Panc1 (cell line): ENCODE results near the gene HLA-DOA. TPM values are rescaled to one million over a fixed set of nuclear protein-coding genes. Genes with fewer than 3 reads are reported as not detected.

Source experiments
- ATAC-seq: fragments of 200-7000 bp; cut with Tn5 transposase; 2 replicates; pipeline ENCODE4 v1.9.1; 2020; ENCODE audit warnings: mild to moderate bottlenecking, moderate library complexity
- BruUV-seq: library from RNA; stranded (reverse); fragments of 400-500 nt; replicated peaks from 2 replicates; lab custom pipeline; 2021; lab: Mats Ljungman, UMichigan
- CTCF ChIA-PET: fragments of 300-600 bp; sonication (Branson Sonifier 250); formaldehyde crosslinking; loops from one replicate; lab custom pipeline; 2022; ENCODE audit warnings: antibody characterized with exemption; lab: Charles Lee
- POLR2A ChIA-PET: fragments of 300-600 bp; sonication (Branson Sonifier 250); formaldehyde crosslinking; loops from one replicate; lab custom pipeline; 2022; ENCODE audit warnings: antibody characterized with exemption; lab: Charles Lee
- DNase-seq: peaks from one replicate; pipeline ENCODE4 v3.0.0-alpha.2; 2010; ENCODE audit warnings: low read depth, low spot score
- H3K27ac ChIP-seq: 2 replicates; pipeline ENCODE4 v1.5.1; 2011; ENCODE audit warnings: mild to moderate bottlenecking, low read length, inconsistent platforms
- H3K27me3 ChIP-seq: fragments of 200-500 bp; sonication (Bioruptor generic); 2 replicates; pipeline ENCODE4 v1.6.0; 2014; ENCODE audit warnings: low read length, inconsistent platforms; ENCODE audit not compliant: control insufficient read depth, insufficient read depth
- H3K36me3 ChIP-seq: fragments of 200-500 bp; sonication (Bioruptor generic); 2 replicates; pipeline ENCODE4 v1.5.1; 2014; ENCODE audit warnings: inconsistent platforms, mild to moderate bottlenecking, low read length, moderate library complexity; ENCODE audit not compliant: control insufficient read depth, insufficient read depth
- H3K4me1 ChIP-seq: 2 replicates; pipeline ENCODE4 v1.5.1; 2011; ENCODE audit warnings: inconsistent platforms, mild to moderate bottlenecking, low read length, moderate library complexity; ENCODE audit not compliant: control insufficient read depth, insufficient read depth
- H3K4me3 ChIP-seq, 2 experiments: 2 replicates each; pipeline ENCODE4 v1.5.1; 2011 to 2012; ENCODE audit warnings: low read depth in 2 of 2, low read length in 2 of 2, mild to moderate bottlenecking in 2 of 2, inconsistent platforms in 1 of 2, moderate library complexity in 1 of 2
- H3K9me3 ChIP-seq: fragments of 200-500 bp; sonication (Bioruptor generic); 2 replicates; pipeline ENCODE4 v1.5.1; 2014; ENCODE audit warnings: low read depth, mild to moderate bottlenecking, inconsistent platforms, low read length, moderate library complexity; ENCODE audit not compliant: control insufficient read depth, insufficient read depth
- POLR2AphosphoS5 ChIP-seq: IDR thresholded peaks from 2 replicates; pipeline ENCODE4 v1.6.1; 2012; ENCODE audit warnings: mild to moderate bottlenecking, low read depth, low read length, moderate library complexity
- SIN3A ChIP-seq: IDR thresholded peaks from 2 replicates; pipeline ENCODE4 v1.6.1; 2012; ENCODE audit warnings: low read depth, mild to moderate bottlenecking, low read length, moderate library complexity, borderline replicate concordance; ENCODE audit not compliant: insufficient read depth
- TCF7L2 ChIP-seq: IDR thresholded peaks from 2 replicates; pipeline ENCODE4 v1.6.1; 2011; ENCODE audit warnings: mild to moderate bottlenecking, low read depth, low read length, inconsistent platforms
- in situ Hi-C: cut with HindIII; loops from 2 replicates; pipeline ENCODE4 v1.10.0; 2016; ENCODE audit warnings: low sequenced_read_pairs, low pct_unique_long_range_greater_than_20kb
- intact Hi-C: fragments of 100-400 bp; cut with micrococcal nuclease; formaldehyde crosslinking; loops from one replicate; pipeline ENCODE4 v1.10.0; 2022; ENCODE audit not compliant: unreplicated experiment
- total RNA-seq: library from RNA; stranded (reverse); gene quantifications from one replicate; pipeline ENCODE4 v1.2.1, GENCODE V29; 2021; ENCODE audit not compliant: unreplicated experiment
- TF ChIP-seq, protein P1 (sequence below), 2 experiments: IDR thresholded peaks; 2 replicates each; pipeline ENCODE4 v1.6.1; 2011 to 2012; ENCODE audit warnings: low read depth in 2 of 2, control low read depth in 1 of 2, low read length in 1 of 2, mild to moderate bottlenecking in 1 of 2, moderate library complexity in 1 of 2; ENCODE audit not compliant: insufficient read depth in 1 of 2
- TF ChIP-seq, protein P2 (sequence below): fragments of 450-650 bp; IDR thresholded peaks from 2 replicates; pipeline ENCODE4 v1.5.1; 2017; ENCODE audit warnings: mild to moderate bottlenecking

Gene HLA-DOA
- total RNA-seq, 1 experiment from 2014 or later, result 0.08 TPM

DNA sequence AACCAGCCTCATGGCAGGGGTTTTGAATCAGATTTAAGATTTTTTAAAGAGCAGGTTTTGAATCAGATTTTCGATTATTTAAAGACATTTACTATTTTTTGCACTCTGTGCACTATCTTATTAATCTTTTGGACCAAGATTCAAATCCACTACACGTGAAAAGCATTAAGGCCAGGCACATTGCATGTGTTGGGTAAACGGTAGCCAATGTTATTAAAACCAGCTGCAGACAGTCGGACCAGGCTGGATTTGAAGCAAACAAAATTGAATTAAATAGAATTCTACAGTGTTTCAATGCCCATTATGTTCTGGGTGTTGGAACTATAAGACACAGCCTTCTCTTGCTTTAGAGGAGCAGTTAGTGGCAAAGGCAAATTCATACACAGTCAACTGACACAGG lies 7.7 kb downstream of the HLA-DOA start:
- no TSS peak for BruUV-seq
- ATAC-seq, result no peak
- H3K36me3 ChIP-seq, result no peaks in the 10 kb centered on the region
- TF ChIP-seq, protein P1, sequence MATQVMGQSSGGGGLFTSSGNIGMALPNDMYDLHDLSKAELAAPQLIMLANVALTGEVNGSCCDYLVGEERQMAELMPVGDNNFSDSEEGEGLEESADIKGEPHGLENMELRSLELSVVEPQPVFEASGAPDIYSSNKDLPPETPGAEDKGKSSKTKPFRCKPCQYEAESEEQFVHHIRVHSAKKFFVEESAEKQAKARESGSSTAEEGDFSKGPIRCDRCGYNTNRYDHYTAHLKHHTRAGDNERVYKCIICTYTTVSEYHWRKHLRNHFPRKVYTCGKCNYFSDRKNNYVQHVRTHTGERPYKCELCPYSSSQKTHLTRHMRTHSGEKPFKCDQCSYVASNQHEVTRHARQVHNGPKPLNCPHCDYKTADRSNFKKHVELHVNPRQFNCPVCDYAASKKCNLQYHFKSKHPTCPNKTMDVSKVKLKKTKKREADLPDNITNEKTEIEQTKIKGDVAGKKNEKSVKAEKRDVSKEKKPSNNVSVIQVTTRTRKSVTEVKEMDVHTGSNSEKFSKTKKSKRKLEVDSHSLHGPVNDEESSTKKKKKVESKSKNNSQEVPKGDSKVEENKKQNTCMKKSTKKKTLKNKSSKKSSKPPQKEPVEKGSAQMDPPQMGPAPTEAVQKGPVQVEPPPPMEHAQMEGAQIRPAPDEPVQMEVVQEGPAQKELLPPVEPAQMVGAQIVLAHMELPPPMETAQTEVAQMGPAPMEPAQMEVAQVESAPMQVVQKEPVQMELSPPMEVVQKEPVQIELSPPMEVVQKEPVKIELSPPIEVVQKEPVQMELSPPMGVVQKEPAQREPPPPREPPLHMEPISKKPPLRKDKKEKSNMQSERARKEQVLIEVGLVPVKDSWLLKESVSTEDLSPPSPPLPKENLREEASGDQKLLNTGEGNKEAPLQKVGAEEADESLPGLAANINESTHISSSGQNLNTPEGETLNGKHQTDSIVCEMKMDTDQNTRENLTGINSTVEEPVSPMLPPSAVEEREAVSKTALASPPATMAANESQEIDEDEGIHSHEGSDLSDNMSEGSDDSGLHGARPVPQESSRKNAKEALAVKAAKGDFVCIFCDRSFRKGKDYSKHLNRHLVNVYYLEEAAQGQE (IDR thresholded peaks at IDR 0.05; ENCODE audit: insufficient read depth in 1 of 2, low read depth in 2 of 2, low read length in 1 of 2), result no peak
- TF ChIP-seq, protein P2, sequence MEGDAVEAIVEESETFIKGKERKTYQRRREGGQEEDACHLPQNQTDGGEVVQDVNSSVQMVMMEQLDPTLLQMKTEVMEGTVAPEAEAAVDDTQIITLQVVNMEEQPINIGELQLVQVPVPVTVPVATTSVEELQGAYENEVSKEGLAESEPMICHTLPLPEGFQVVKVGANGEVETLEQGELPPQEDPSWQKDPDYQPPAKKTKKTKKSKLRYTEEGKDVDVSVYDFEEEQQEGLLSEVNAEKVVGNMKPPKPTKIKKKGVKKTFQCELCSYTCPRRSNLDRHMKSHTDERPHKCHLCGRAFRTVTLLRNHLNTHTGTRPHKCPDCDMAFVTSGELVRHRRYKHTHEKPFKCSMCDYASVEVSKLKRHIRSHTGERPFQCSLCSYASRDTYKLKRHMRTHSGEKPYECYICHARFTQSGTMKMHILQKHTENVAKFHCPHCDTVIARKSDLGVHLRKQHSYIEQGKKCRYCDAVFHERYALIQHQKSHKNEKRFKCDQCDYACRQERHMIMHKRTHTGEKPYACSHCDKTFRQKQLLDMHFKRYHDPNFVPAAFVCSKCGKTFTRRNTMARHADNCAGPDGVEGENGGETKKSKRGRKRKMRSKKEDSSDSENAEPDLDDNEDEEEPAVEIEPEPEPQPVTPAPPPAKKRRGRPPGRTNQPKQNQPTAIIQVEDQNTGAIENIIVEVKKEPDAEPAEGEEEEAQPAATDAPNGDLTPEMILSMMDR, result no peak
- TF ChIP-seq TCF7L2, result no peak
- TF ChIP-seq SIN3A, result no peak
- TF ChIP-seq POLR2AphosphoS5, result no peak
- ChIA-PET POLR2A (interaction anchor here (0.6 kb wide), 1 partner anchor 130 kb away, joined by 4 read pairs; no protein-coding TSS in a partner anchor), CTCF (interaction anchor here (0.5 kb wide), 1 partner anchor 21 kb away, joined by 3 read pairs; no protein-coding TSS in a partner anchor)
- H3K27ac ChIP-seq, result no peak overlapping the region
- no peaks in the 10 kb centered on the region for H3K4me1 ChIP-seq
- H3K4me3 ChIP-seq, result no peak overlapping the region
- no peaks in the 10 kb centered on the region for H3K9me3 ChIP-seq
- intact Hi-C loops (no loop called here), in situ Hi-C loops (no loop called here)
- DNase-seq, result no peak
- H3K27me3 ChIP-seq, result peaks cover 18% of the 10 kb centered on the region; the same call in 1 of the 2 replicates

DNA sequence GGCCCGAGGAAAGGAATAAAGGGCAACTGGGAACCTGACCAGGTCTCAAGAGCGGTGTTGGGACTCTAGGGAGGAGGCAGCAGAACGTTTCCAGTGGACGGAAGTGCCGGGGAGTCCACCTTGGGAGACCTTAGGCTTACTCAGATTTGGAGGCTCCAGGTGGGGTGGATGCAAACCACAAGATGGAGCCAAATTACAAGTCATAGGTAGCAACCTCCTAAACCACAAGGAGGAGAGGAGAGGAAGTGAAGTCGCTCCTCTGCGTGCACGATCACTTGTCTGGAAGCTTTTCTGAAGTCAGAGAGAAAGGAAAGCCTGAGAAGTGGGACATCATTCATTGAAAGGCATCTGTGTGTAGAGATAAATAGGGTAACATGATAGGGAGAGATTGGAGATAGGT lies 9.3 kb downstream of the HLA-DOA start:
- H3K27ac ChIP-seq, result no peak overlapping the region
- in situ Hi-C loops (no loop called here), intact Hi-C loops (no loop called here)
- CTCF ChIA-PET, result no interaction called here
- ATAC-seq, result peak; percentile 78
- no peak for DNase-seq
- POLR2A ChIA-PET, result no interaction called here
- H3K4me3 ChIP-seq, result no peak overlapping the region
- no peaks in the 10 kb centered on the region for H3K9me3 ChIP-seq
- TF ChIP-seq, protein P2, result peak; percentile 50; the same call in 1 of the 2 replicates
- no peak for TF ChIP-seq SIN3A
- H3K4me1 ChIP-seq, result no peaks in the 10 kb centered on the region
- no peaks in the 10 kb centered on the region for H3K36me3 ChIP-seq
- H3K27me3 ChIP-seq, result peaks cover 22% of the 10 kb centered on the region; the same call in 1 of the 2 replicates
- BruUV-seq, result no TSS peak
